WTC11 (cell line): ENCODE measurements around the gene H2AZ2. TPM values are rescaled to one million over a fixed set of nuclear protein-coding genes. Genes with fewer than 3 reads are reported as not detected.

Experiments used
- ATAC-seq: fragments of 200-7000 bp; cut with Tn5 transposase; 2 replicates; pipeline ENCODE4 v1.10.0; 2021; ENCODE audit warnings: mild to moderate bottlenecking, moderate library complexity
- CTCF ChIA-PET: fragments of 300-600 bp; sonication (Branson Sonifier 250); formaldehyde crosslinking; loops from one replicate; lab custom pipeline; 2021; ENCODE audit warnings: antibody characterized with exemption; lab: Charles Lee
- POLR2A ChIA-PET: fragments of 350-600 bp; sonication (Branson Sonifier 250); formaldehyde crosslinking; loops from one replicate; lab custom pipeline; 2021; ENCODE audit warnings: antibody characterized with exemption; lab: Charles Lee
- DNase-seq: peaks from one replicate; pipeline ENCODE4 v3.0.0; 2021; ENCODE audit warnings: low spot score
- H3K27ac Mint-ChIP-seq: 2 replicates; pipeline ENCODE4 v1.8.0; 2021; ENCODE audit warnings: mixed read lengths
- H3K27me3 Mint-ChIP-seq: 2 replicates; pipeline ENCODE4 v1.8.0; 2021; ENCODE audit warnings: low read depth, mild to moderate bottlenecking, moderate library complexity, mixed read lengths
- H3K36me3 Mint-ChIP-seq: 2 replicates; pipeline ENCODE4 v1.8.0; 2021; ENCODE audit warnings: mixed read lengths
- H3K4me1 Mint-ChIP-seq: 2 replicates; pipeline ENCODE4 v1.8.0; 2022; ENCODE audit warnings: mixed read lengths
- H3K4me3 Mint-ChIP-seq: 2 replicates; pipeline ENCODE4 v1.8.0; 2021; ENCODE audit warnings: mild to moderate bottlenecking, moderate library complexity, mixed read lengths
- H3K9me3 Mint-ChIP-seq: 2 replicates; pipeline ENCODE4 v1.8.0; 2021; ENCODE audit warnings: mixed read lengths
- CREB1 ChIP-seq: sonication (generic); formaldehyde crosslinking; IDR thresholded peaks from 2 replicates; pipeline ENCODE4 v1.8.0; 2023; ENCODE audit warnings: mild to moderate bottlenecking, missing genetic modification reagents
- EMX1 ChIP-seq: fragments of 250-450 bp; sonication (Bioruptor Pico); IDR thresholded peaks from 2 replicates; pipeline ENCODE4 v1.8.0; 2021; ENCODE audit warnings: mild to moderate bottlenecking
- ERG ChIP-seq: fragments of 250-450 bp; sonication (Bioruptor Pico); IDR thresholded peaks from 2 replicates; pipeline ENCODE4 v1.8.0; 2021; ENCODE audit warnings: mild to moderate bottlenecking
- FOXJ3 ChIP-seq: sonication (generic); formaldehyde crosslinking; IDR thresholded peaks from 2 replicates; pipeline ENCODE4 v1.9.0; 2021; ENCODE audit warnings: missing genetic modification reagents, mild to moderate bottlenecking, borderline replicate concordance
- GTF2I ChIP-seq: fragments of 250-450 bp; sonication (Bioruptor Pico); conservative IDR thresholded peaks from 2 replicates; pipeline ENCODE4 v1.4.0; 2021; ENCODE audit warnings: mild to moderate bottlenecking
- JAZF1 ChIP-seq: fragments of 250-450 bp; sonication (Bioruptor Pico); IDR thresholded peaks from 2 replicates; pipeline ENCODE4 v1.9.0; 2021; ENCODE audit warnings: moderate library complexity, mild to moderate bottlenecking, inconsistent platforms
- NFE2L1 ChIP-seq: sonication (generic); formaldehyde crosslinking; IDR thresholded peaks from 2 replicates; pipeline ENCODE4 v1.8.1; 2023; ENCODE audit warnings: missing genetic modification reagents
- NFYB ChIP-seq: sonication (generic); formaldehyde crosslinking; conservative IDR thresholded peaks from 2 replicates; pipeline ENCODE4 v1.8.0; 2022; ENCODE audit warnings: low read depth, missing genetic modification reagents
- OVOL2 ChIP-seq: fragments of 250-450 bp; sonication (Bioruptor Pico); IDR thresholded peaks from 2 replicates; pipeline ENCODE4 v1.9.0; 2021; ENCODE audit warnings: mild to moderate bottlenecking, borderline replicate concordance
- STAT6 ChIP-seq: sonication (generic); formaldehyde crosslinking; conservative IDR thresholded peaks from 2 replicates; pipeline ENCODE4 v1.8.1; 2023; ENCODE audit warnings: mild to moderate bottlenecking, low read depth, missing genetic modification reagents, moderate library complexity
- TEAD4 ChIP-seq: sonication (generic); formaldehyde crosslinking; IDR thresholded peaks from 2 replicates; pipeline ENCODE4 v1.8.0; 2022; ENCODE audit warnings: mild to moderate bottlenecking, missing genetic modification reagents
- ZBTB21 ChIP-seq: sonication (generic); formaldehyde crosslinking; IDR thresholded peaks from 2 replicates; pipeline ENCODE4 v1.8.1; 2023; ENCODE audit warnings: mild to moderate bottlenecking, missing genetic modification reagents, borderline replicate concordance
- ZNF396 ChIP-seq: fragments of 250-450 bp; sonication (Bioruptor Pico); IDR thresholded peaks from 2 replicates; pipeline ENCODE4 v1.8.0; 2021; ENCODE audit warnings: mild to moderate bottlenecking, moderate library complexity, borderline replicate concordance
- ZNF416 ChIP-seq: fragments of 250-450 bp; sonication (Bioruptor Pico); IDR thresholded peaks from 2 replicates; pipeline ENCODE4 v1.9.0; 2021; ENCODE audit warnings: mild to moderate bottlenecking, inconsistent platforms
- ZNF512 ChIP-seq: sonication (generic); formaldehyde crosslinking; IDR thresholded peaks from 2 replicates; pipeline ENCODE4 v1.8.1; 2022; ENCODE audit warnings: missing genetic modification reagents, borderline replicate concordance
- total RNA-seq: library from RNA; stranded (reverse); gene quantifications from 3 replicates; pipeline ENCODE4 v1.2.3, GENCODE V29; 2021

The H2AZ2 gene
- total RNA-seq, 1 experiment from 2014 or later = 178 TPM

- Mint-ChIP-seq H3K9me3 (no peaks in the 10 kb centered on the region), H3K36me3 (no peaks in the 10 kb centered on the region), H3K27ac (no peak overlapping the region), H3K27me3 (no peaks in the 10 kb centered on the region; the same call in none of the 2 replicates), H3K4me3 (no peak overlapping the region), H3K4me1 (no peaks in the 10 kb centered on the region)
- ATAC-seq (no peak), DNase-seq (no peak)
- CTCF ChIA-PET = no interaction called here
- TF ChIP-seq FOXJ3 (no peak), GTF2I (CRISPR knock-in tag) (no peak), TEAD4 (CRISPR knock-in tag) (no peak)
- POLR2A ChIA-PET = no interaction called here
These were observed 43.5 kb upstream of the H2AZ2 start for GRCh38 chr7:44891372-44891771.

GRCh38 chr7:44889086-44889781, 41.3 kb upstream of the H2AZ2 start:
- Mint-ChIP-seq H3K27me3 (no peaks in the 10 kb centered on the region; the same call in none of the 2 replicates), H3K4me1 (peaks cover 6% of the 10 kb centered on the region), H3K9me3 (no peaks in the 10 kb centered on the region), H3K27ac (no peak overlapping the region), H3K4me3 (no peak overlapping the region), H3K36me3 (peaks cover 3% of the 10 kb centered on the region)
- ATAC-seq (no peak), DNase-seq (no peak)
- CTCF ChIA-PET = no interaction called here
- POLR2A ChIA-PET = interaction anchor here (1.2 kb wide), 1 partner anchor 41 kb away, joined by 3 read pairs; the partner anchor contains the start of gene H2AZ2
- no peak for TF ChIP-seq OVOL2 (CRISPR knock-in tag)
- TF ChIP-seq STAT6 = no peak
- TF ChIP-seq EMX1 (CRISPR knock-in tag) = no peak
- no peak for TF ChIP-seq ZBTB21
- no peak for TF ChIP-seq JAZF1 (CRISPR knock-in tag)
- TF ChIP-seq ERG (CRISPR knock-in tag) = no peak
- no peak for TF ChIP-seq ZNF416 (CRISPR knock-in tag)
- no peak for TF ChIP-seq ZNF512 (CRISPR knock-in tag)
- no peak for TF ChIP-seq CREB1
- TF ChIP-seq ZNF396 (CRISPR knock-in tag) = no peak

GRCh38 chr7:44887293-44887692, 39.4 kb upstream of the H2AZ2 start:
- H3K27ac Mint-ChIP-seq = no peak overlapping the region
- no peaks in the 10 kb centered on the region; the same call in none of the 2 replicates for H3K27me3 Mint-ChIP-seq
- H3K9me3 Mint-ChIP-seq = no peaks in the 10 kb centered on the region
- TF ChIP-seq NFE2L1 (CRISPR knock-in tag) (no peak), NFYB (no peak)
- peaks cover 15% of the 10 kb centered on the region for H3K36me3 Mint-ChIP-seq
- ATAC-seq = no peak
- ChIA-PET POLR2A (no interaction called here), CTCF (no interaction called here)
- peaks cover 23% of the 10 kb centered on the region for H3K4me1 Mint-ChIP-seq
- DNase-seq = no peak
- no peak overlapping the region for H3K4me3 Mint-ChIP-seq
